Parathyroid adenoma (tissue), 2 donors: ENCODE measurements around the gene GLMP.

Experiments
- H2AFZ ChIP-seq: fragments of 300-600 bp; sonication (generic); one replicate; pipeline ENCODE4 v1.7.0; 2017; ENCODE audit warnings: antibody characterized with exemption, mild to moderate bottlenecking
- H3K27ac ChIP-seq: fragments of 300-600 bp; sonication (generic); one replicate; pipeline ENCODE4 v1.7.0; 2017
- H3K27me3 ChIP-seq: fragments of 300-600 bp; sonication (generic); one replicate; pipeline ENCODE4 v1.7.0; 2017; ENCODE audit warnings: low read length; ENCODE audit not compliant: control insufficient read depth, insufficient read depth
- H3K36me3 ChIP-seq: fragments of 300-600 bp; sonication (generic); one replicate; pipeline ENCODE4 v1.7.0; 2017; ENCODE audit warnings: low read length; ENCODE audit not compliant: control insufficient read depth, insufficient read depth
- H3K4me1 ChIP-seq: fragments of 300-600 bp; sonication (generic); one replicate; pipeline ENCODE4 v1.7.0; 2017; ENCODE audit warnings: control low read depth
- H3K4me2 ChIP-seq: fragments of 300-600 bp; sonication (generic); one replicate; pipeline ENCODE4 v1.7.0; 2017; ENCODE audit warnings: low read length
- H3K4me3 ChIP-seq: fragments of 300-600 bp; sonication (generic); one replicate; pipeline ENCODE4 v1.7.0; 2017; ENCODE audit warnings: low read depth, low read length
- H3K79me2 ChIP-seq: fragments of 300-600 bp; sonication (generic); one replicate; pipeline ENCODE4 v1.7.0; 2017; ENCODE audit warnings: control low read depth
- H3K9ac ChIP-seq: fragments of 300-600 bp; sonication (generic); one replicate; pipeline ENCODE4 v1.7.0; 2017; ENCODE audit warnings: mild to moderate bottlenecking
- H3K9me3 ChIP-seq: fragments of 300-600 bp; sonication (generic); one replicate; pipeline ENCODE4 v1.7.0; 2017; ENCODE audit warnings: low read length; ENCODE audit not compliant: control insufficient read depth
- CTCF ChIP-seq: fragments of 300-600 bp; sonication (generic); IDR thresholded peaks from one replicate; pipeline ENCODE4 v1.7.0; 2017; ENCODE audit warnings: antibody characterized with exemption, mild to moderate bottlenecking
- donor health status: primary hyperparathyroidism.

The GLMP gene

DNA sequence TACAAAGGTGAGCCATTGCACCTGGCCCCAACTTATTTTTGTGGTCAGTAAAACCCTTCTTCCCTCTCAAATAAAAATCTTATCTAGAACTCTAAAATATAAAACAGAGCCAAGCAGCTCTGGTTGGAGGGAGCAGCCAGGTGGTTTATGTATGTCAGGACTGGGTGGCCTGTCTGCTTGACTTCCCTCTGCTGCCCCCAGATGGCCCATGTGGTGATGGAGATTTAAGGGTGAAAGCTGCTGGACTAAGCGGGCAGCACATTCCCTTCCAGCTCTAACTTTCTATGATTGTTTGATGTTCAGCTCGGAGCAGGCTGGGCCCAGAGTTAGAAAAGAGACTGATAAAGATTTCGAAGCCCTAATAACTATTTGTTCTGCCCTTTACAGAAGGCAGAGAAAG is 35.7 kb downstream of the GLMP start:
- Histone ChIP-seq H3K9ac (no peak overlapping the region), H3K79me2 (no peaks in the 10 kb centered on the region), H3K27ac (no peak overlapping the region), H3K36me3 (no peaks in the 10 kb centered on the region), H3K9me3 (no peaks in the 10 kb centered on the region), H3K4me2 (no peak overlapping the region), H3K4me3 (no peak overlapping the region), H2AFZ (no peak overlapping the region), H3K4me1 (no peaks in the 10 kb centered on the region), H3K27me3 (no peaks in the 10 kb centered on the region)
- TF ChIP-seq CTCF = no peak

DNA sequence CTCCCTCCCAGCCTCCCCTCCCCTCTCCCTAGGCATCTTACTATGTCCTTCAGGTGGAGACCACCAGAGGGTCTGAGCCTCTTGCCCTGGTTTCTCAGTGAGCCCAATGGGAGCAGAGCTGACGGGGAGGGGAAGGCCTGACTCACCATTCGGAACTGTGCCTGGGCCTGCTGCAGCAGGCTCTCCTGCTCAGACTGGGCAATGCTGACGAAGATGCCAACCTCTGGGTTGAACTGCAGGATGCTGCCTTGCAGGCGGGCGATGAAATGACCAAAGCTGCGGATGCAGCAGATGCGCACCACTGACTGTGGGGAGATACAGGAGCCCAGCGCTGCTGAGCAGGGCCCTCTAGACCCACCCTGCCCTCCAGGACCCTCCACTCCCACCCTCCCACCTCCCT is 36.6 kb downstream of the GLMP start:
- Histone ChIP-seq H3K36me3 (no peaks in the 10 kb centered on the region), H3K27ac (no peak overlapping the region), H3K4me1 (peaks cover 6% of the 10 kb centered on the region), H3K9me3 (no peaks in the 10 kb centered on the region), H3K9ac (no peak overlapping the region), H3K79me2 (no peaks in the 10 kb centered on the region), H3K27me3 (no peaks in the 10 kb centered on the region), H3K4me3 (no peak overlapping the region), H2AFZ (no peak overlapping the region), H3K4me2 (no peak overlapping the region)
- TF ChIP-seq CTCF = no peak

DNA sequence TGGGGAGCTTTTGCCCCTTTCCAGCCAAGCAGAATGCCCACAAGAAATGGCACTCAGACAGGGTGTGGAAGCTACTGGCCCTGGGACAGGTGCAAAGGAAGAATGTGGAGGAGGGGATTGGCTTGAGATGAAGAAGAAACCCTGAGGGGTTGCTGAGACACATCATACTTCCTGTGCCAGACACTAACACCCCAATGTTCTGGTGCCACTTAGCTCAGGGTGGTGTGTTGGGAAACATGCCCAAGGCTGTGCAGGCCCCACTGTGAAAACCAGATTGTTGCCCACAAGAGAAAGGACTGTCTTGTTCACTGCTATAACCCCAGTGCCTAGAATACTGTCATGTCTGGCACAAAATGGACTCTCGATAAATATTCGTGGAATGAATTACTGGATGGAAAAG is 37.8 kb downstream of the GLMP start:
- Histone ChIP-seq H2AFZ (no peak overlapping the region), H3K36me3 (no peaks in the 10 kb centered on the region), H3K27me3 (no peaks in the 10 kb centered on the region), H3K4me1 (peaks cover 11% of the 10 kb centered on the region), H3K79me2 (no peaks in the 10 kb centered on the region), H3K27ac (no peak overlapping the region), H3K4me3 (no peak overlapping the region), H3K4me2 (no peak overlapping the region), H3K9me3 (no peaks in the 10 kb centered on the region), H3K9ac (no peak overlapping the region)
- TF ChIP-seq CTCF = no peak

DNA sequence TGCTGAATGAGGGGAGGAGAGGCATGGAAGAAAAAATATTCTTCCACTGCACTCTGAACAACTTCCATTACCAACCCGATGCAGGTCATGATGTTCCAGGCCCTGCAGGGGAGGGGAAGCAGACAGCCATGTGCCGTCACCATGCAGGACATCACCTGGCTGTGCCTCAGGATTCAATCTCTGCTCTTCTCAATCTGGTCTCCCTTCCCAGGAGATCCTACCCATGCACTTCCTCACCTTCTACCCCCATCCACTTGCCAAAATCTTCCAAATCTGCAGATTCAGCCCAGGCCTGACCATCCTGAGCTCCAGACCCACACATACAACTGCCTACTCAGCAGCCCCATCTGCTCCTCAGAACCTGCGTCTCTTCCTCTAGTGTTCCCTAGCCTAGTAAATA is 41.8 kb downstream of the GLMP start:
- no peaks in the 10 kb centered on the region for H3K36me3 ChIP-seq

More for the DNA sequence above, 41.8 kb downstream of the GLMP start:
- Histone ChIP-seq H3K4me1 (peaks cover 22% of the 10 kb centered on the region), H2AFZ (no peak overlapping the region), H3K4me3 (no peak overlapping the region), H3K79me2 (no peaks in the 10 kb centered on the region), H3K4me2 (peak overlapping the region; percentile 42), H3K9me3 (no peaks in the 10 kb centered on the region), H3K27me3 (no peaks in the 10 kb centered on the region), H3K9ac (no peak overlapping the region), H3K27ac (peak overlapping the region; percentile 74)
- TF ChIP-seq CTCF = no peak
